HG02870 (cell line): Measurements from ENCODE around the gene ANO4.
"Not testable (repeated sequence)": the region's sequence is repeated elsewhere in the genome, so short reads cannot be mapped to it uniquely, and the experiment has no call there.

Experiments
- ATAC-seq: cut with Tn5 transposase; IDR thresholded peaks from one replicate; pipeline ENCODE4 v1.9.1; 2021; ENCODE audit warnings: mild to moderate bottlenecking, moderate library complexity; ENCODE audit not compliant: unreplicated experiment

Gene ANO4

GRCh38 chr12:101077791-101078528 lies 283.4 kb downstream of the ANO4 start:
- no peak for ATAC-seq

DNA sequence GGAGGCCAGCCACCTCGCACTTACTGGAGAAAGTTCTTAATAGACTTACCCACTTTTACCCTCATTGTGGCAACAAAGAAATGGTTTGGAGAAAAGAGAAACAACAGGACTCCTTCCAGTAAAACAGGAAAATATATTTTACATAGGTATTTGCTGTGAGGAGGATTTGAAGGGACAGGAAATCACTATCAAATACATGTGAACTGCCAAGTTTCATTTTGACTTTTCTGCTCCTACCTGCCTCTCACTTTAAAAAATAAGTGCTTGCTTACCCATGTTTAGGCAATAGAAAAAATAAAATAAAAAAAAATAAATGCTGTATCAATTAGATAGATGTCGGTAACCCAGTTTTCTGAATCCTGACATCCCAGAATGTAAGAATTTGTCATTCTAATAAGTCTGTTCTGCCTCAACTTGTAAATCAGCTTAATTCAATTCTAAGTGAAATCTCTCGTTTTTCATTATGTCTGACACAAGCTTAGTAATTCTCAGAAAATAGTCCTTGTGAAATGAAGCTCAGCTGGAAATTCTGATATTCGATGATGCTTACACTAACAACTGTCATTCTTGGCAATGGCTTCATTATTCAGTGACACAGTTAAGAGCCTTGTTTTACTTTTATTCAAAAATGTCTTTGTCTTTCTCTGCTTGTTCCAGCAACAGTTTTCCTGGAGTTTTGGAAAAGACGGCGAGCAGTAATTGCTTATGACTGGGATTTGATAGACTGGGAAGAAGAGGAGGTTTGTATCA lies 284.1 kb downstream of the ANO4 start:
- ATAC-seq: no peak

- ATAC-seq: no peak
Measured at GRCh38 chr12:101082706-101083105, 288.1 kb downstream of the ANO4 start.

- no peak for ATAC-seq
Measured at GRCh38 chr12:101086490-101087135, 292.0 kb downstream of the ANO4 start.

GRCh38 chr12:101087920-101088319 lies 293.3 kb downstream of the ANO4 start:
- ATAC-seq: no peak

DNA sequence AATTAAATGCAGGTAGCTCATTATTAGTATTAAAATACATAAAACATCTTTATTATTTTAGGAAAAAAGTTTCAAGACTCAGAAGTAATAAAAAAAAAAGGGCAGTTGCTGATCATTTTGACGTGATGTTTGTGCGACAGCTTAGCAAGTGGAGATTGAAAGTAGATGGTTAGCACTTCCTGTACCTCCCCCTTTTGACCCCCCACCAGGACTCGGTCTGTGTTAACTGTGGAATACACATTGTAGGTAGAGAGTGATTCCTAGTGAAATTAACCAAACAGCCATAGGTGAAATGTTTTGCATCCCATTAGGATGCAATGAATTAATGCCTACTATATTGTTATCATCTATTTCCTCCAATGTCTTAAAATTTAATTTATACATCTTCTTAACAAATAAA lies 294.7 kb downstream of the ANO4 start:
- ATAC-seq: no peak

GRCh38 chr12:101090222-101090621 lies 295.6 kb downstream of the ANO4 start:
- ATAC-seq: not testable (repeated sequence)

GRCh38 chr12:101097829-101098580 lies 303.4 kb downstream of the ANO4 start:
- ATAC-seq: no peak

DNA sequence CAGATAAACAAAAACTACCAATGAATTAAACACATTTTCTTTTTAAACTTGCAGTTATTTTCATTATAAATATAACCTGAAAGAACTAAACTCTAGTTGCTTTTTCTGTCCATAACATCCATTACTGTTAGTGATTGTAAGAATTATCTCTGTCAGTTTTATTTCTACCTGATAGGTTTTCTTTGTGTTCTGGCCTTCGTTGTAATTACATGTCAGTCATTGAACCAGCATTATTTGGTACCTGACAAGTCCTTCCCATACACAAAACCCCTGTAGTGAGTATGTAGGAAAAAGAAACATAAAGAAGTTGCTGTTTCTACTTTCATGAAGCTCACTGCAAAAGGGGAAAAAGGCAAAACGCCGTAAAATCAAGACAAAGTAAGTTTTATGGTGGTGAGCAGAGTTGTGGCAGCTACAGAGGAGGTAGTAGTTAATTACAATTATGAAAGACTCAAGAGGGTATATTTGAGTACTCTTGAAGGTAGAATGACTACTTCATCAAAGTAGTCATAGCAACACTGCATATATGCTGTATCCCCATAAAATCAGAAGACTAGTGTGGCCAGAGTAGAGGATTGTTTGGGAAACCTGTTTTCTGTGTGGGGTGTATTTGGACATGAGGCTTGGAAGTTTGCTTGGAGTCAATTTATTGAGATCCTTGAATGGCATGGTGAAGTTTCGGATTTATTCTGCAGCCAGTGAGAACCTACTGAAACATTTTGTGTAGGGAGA lies 312.6 kb downstream of the ANO4 start:
- ATAC-seq: no peak

- no peak for ATAC-seq
Measured at GRCh38 chr12:101108130-101108529, 313.6 kb downstream of the ANO4 start.

GRCh38 chr12:101110866-101111265 lies 316.3 kb downstream of the ANO4 start:
- ATAC-seq: no peak

GRCh38 chr12:101111441-101111840 lies 316.9 kb downstream of the ANO4 start:
- no peak for ATAC-seq

DNA sequence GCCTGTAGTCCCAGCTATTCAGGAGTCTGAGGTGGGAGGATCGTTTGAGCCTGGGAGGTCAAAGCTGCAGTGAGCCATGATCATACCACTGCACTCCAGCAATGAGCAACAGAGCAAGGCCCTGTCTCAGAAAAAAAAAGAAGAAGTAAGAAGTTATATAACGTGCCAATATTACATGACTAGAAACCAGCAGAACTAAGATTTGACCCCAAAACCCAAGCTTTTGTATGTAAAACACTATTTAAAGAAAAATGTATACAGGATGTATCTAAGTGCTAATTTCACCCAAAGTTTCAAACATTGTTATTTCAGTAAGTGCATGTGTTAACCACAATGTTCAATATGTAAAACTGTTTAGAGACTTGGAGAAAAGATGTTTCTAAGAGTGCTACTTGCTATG lies 320.8 kb downstream of the ANO4 start:
- ATAC-seq: no peak

- ATAC-seq: no peak
Measured at GRCh38 chr12:101116911-101117310, 322.3 kb downstream of the ANO4 start.

DNA sequence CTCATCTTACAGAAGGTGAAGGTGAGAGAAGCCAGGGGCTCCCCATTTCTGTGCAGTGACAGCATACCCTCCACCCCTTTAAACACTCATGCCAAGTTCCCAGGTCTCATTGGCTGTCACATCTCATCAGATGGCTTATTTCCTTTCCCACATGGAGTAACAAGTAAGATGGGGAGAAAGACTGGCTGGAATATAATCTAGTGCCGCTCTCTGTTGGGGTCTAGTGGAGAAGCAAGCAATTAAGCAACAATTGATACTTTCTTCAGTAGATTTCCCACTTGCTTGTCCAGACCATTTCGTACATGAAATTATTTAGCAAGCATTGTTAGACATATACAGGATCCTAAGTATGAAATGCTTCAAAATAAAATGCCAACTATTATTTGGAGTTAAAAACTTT lies 323.3 kb downstream of the ANO4 start:
- ATAC-seq: no peak

DNA sequence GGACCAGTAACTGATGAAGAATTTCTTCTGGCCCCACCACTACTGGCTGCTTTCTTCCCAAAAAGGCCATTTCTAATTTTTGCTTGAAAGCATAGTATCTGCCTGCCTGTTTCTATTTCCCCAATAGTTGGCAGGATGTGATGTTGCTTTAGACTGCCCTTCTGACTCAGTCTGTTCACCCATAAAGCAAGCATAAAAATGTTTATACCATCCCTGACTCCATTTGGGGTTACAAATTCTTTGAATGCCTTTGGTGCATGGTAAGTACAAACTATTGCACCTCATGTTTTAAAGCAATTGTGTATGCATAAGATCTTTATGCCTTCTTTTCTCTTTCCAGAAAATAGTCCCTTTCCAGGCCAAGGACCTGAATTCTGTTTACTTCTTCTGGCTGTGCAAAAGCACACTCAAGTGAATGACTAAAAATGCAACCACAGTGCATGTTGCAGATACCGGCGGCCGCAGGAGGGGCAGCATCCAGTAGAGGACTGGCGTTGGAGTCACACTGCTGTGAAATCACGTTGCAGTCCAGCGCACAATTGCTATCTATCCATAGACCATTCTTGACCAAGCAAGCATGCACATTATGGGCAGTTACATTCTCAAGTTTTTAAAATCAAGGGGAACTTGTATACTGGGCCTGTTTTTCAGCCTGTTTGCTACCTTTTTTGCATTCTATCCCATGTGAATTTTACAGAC lies 333.1 kb downstream of the ANO4 start:
- ATAC-seq: no peak

DNA sequence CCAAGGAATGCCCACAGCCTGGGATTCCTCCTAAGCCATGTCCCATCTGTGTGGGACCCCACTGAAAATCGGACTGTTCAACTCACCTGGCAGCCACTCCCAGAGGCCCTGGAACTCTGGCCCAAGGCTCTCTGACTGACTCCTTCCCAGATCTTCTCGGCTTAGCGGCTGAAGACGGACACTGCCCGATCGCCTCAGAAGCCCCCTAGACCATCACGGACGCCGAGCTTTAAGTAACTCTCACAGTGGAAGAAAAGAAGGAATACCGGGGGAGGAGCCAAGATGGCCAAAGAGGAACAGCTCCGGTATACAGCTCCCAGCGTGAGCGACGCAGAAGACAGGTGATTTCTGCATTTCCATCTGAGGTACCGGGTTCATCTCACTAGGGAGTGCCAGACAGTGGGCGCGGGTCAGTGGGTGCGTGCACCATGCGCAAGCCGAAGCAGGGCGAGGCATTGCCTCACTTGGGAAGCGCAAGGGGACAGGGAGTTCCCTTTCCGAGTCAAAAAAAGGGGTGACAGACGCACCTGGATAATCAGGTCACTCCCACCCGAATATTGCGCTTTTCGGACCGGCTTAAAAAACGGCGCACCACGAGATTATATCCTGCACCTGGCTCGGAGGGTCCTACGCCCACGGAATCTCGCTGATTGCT lies 351.3 kb downstream of the ANO4 start:
- not testable (repeated sequence) for ATAC-seq

DNA sequence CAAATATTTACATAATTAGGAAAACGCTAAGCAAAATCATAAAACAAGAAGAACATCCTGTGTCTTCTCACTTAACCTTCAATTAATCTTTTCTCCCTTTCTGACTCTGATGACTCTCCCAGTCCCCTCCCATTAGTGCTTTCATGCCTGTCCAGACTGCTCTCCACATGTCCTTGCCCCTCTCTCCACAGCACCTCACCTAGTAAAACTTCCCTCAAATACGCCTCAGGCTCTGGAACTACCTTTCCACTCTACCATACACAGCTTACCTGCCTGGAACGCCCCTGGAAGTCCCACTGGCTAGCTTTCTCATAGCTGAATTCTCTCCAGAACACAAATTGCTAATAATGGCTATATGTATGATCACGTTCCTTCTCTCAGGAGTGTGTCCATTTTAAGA lies 370.7 kb downstream of the ANO4 start:
- no peak for ATAC-seq

DNA sequence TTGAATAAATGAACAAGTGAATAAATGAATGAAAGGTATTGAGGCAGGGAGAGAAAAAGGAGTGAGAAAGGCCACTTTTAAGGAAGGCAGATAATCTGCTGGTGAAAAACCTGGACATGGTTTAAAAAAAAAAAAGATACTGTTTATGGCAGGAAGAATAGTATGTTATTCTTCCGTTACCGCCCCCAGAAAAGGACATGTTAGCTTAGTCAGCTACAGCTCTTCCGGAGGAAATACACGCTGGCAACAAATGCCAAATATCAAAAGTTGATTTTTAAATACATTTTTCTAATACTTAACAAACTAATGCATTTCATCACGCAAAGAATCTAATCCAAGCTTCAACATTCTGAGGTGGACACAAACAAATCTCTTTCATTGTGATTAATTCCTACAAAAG lies 372.3 kb downstream of the ANO4 start:
- ATAC-seq: no peak
